ENCODE results near the gene LBR.
A peak's percentile ranks its signal among the peaks of the same experiment; 100 is the strongest.

LBR gene

DNA sequence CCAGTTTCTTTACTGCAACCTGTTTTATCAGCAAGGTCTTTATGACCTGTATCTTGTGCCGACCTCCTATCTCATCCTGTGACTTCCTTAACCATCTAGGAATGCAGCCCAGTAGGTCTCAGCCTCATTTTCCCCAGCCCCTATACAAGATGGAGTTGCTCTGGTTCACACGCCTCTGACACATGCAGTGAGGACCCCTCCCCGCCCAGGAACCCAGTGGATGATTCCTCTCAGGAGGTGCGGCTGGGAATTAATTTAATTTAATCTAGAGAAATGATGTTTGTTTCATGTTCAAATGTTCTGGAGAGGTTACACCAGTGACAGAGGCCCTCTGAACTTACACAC, 39.0 kb upstream of the LBR start:
- TF ChIP-seq, protein P1, sequence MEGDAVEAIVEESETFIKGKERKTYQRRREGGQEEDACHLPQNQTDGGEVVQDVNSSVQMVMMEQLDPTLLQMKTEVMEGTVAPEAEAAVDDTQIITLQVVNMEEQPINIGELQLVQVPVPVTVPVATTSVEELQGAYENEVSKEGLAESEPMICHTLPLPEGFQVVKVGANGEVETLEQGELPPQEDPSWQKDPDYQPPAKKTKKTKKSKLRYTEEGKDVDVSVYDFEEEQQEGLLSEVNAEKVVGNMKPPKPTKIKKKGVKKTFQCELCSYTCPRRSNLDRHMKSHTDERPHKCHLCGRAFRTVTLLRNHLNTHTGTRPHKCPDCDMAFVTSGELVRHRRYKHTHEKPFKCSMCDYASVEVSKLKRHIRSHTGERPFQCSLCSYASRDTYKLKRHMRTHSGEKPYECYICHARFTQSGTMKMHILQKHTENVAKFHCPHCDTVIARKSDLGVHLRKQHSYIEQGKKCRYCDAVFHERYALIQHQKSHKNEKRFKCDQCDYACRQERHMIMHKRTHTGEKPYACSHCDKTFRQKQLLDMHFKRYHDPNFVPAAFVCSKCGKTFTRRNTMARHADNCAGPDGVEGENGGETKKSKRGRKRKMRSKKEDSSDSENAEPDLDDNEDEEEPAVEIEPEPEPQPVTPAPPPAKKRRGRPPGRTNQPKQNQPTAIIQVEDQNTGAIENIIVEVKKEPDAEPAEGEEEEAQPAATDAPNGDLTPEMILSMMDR (conservative IDR thresholded peaks at IDR 0.05) = no peak
- no peak overlapping the region for H3K27ac ChIP-seq

DNA sequence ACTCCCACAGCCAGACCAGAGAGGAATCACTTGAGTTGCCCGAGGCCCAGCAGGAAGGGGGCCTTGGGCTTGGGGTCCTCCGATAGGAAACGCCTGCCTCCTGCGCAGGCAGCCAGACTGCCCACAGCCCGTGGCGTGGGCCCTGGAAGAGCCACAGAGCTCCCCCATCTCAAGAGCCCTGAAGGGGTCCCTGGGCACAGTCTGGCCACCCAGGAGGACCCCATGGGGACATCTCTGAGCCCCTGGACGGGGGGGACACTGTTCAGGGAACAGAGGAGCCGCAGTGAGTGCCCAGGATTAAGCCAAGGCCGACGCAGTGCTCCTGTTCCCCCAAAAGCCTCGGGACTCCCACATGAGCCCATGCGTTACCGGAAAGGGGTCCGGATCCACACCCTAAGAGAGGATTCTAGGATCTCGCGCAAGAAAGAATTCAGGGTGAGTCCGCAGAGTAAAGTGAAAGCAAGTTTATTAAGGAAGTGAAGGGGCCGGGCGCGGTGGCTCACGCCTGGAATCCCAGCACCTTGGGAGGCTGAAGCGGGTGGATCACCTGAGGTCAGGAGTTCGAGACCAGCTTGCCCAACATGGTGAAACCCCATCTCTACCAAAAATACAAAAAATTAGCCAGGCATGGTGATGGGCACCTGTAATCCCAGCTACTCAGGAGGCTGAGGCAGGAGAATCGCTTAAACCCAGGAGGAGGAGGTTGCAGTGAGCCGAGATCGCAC, 38.1 kb upstream of the LBR start:
- H3K27ac ChIP-seq = no peak overlapping the region
- TF ChIP-seq, protein P1 (conservative IDR thresholded peaks at IDR 0.05) = no peak

GRCh38 chr1:225464851-225465792, 37.3 kb upstream of the LBR start:
- H3K27ac ChIP-seq = no peak overlapping the region
- TF ChIP-seq, protein P1 (conservative IDR thresholded peaks at IDR 0.05) = no peak

DNA sequence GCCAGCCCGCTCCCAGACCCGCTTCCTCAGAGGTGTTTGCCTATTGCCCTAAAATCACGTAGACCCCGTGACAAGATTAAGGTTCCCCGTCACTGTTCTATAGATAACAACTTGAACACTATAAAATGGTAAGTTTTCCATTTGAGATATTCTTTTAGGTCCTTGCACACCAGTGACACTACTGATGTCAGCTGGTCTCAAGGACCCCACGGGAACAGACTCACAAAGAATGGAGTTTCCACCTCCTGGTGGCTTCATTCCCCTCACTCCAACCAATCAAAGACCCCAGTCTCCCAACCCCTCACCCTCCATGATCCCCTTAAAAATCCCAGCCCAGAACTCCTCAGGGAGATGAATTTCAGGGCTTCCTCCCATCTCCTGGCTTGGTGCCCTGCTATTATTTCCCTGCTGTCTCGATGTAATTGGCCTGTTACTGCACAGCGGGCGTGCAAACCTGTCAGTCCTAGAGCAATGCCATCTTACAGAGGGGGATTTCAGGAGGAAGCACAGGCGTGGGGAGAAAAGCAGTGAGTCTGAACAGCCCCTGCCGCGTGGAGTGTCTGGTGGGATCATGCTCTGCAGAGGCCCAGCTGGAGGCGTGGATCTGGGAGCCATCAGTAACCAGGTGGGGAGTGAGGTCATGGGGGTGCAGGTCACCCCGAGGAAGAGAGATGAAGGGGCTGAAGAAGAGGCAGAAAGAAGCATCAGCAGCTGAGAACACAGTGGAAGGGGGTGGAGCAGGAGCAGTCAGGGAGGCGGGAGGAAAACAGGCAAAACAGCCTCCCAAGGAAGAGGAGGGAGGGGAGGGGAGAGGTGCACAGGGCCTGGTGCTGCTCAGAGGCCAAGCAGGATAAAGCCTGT, 35.1 kb upstream of the LBR start:
- peak overlapping the region; percentile 62 for H3K27ac ChIP-seq
- TF ChIP-seq, protein P1 (conservative IDR thresholded peaks at IDR 0.05) = no peak

DNA sequence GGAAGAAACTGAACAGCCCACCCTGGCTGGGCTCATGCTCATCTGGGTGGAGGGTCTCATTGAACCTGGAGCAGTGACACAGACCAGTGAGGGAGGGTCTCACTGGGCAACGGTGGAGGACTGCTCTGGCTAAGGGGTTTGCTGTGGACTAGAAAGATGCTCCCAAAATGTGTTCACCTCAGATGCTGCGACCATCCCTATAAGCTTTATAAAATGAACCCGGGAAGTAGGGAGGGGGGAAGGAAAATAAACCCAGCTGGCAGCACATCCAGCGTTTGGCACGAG, 34.5 kb upstream of the LBR start:
- TF ChIP-seq, protein P1 (conservative IDR thresholded peaks at IDR 0.05) = no peak
- peak overlapping the region; percentile 62 for H3K27ac ChIP-seq

DNA sequence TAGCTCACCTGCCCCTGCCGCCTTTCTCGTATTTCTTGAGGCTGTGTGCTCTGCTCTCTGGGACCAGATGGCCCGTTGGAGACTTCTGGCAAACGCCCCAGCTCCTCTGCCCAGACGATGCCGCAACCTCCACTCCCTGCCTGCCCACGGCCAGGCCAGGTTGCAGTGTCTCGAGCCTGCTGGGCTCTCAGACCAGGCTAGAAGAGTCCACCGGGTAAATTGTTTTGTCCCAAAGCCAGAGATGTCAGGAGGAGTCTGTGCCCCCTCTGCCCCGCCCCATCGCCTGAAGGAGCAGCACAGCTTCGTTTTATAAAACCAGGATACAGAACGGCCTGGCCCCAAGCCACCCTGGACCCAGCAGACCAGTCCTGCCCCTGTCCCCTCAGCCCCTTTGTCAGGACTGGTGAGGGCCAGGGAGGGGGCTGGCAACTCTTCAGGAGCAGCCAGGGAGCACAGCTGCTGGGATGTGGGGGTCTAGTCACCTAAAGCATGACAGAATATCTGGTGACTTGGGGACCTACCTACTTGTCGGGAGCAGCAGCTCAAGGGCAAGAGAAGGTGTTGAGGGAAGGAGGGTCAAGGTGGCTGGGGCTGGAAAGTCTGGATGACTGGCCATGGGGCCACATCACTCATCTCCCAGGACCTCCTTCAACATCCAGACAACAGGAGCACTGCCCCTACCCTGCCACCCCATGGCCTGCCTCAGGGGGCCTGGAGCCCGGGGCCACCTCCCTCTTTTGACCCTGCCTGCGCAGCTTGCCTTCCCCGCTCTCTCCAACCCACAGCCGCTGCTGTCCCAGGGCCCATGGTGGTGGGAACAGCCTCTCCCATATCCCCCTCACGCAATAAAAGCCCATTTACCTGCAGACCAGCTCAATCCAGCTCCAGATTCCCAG, 33.9 kb upstream of the LBR start:
- H3K27ac ChIP-seq = peak overlapping the region; percentile 62; the same call in 1 of the 2 replicates

More for the DNA sequence above, 33.9 kb upstream of the LBR start:
- TF ChIP-seq, protein P1 (conservative IDR thresholded peaks at IDR 0.05) = no peak
